Body of pancreas (tissue), 4 donors: ENCODE results near the gene SYNPR. TPM values are rescaled to one million over a fixed set of nuclear protein-coding genes. Genes with fewer than 3 reads are reported as not detected.

Experiments used
- ATAC-seq: fragments of 150-250 bp; one replicate; pipeline ENCODE4 v1.9.1; 2016
- DNase-seq, 4 donors: peaks; one replicate each; pipeline ENCODE4 v3.0.0-alpha.2; 2019
- H3K27ac ChIP-seq, 4 donors: fragments of 200-600 bp; sonication (generic); 1 replicate in 3 of 4; 2 replicates in 1 of 4; pipeline versions ENCODE4 v1.5.1 to v1.6.1; 2016 to 2019; ENCODE audit warnings: mild to moderate bottlenecking in 1 of 4, mixed read lengths in 1 of 4, moderate library complexity in 1 of 4
- H3K27me3 ChIP-seq, 2 donors: fragments of 200-600 bp; sonication (generic); one replicate each; pipeline ENCODE4 v1.6.0; 2016; ENCODE audit warnings: mild to moderate bottlenecking in 1 of 2
- H3K36me3 ChIP-seq, 2 donors: fragments of 200-600 bp; sonication (generic); replicated peaks in 1 of 2; 2 replicates each; pipeline ENCODE4 v1.5.1; 2016; ENCODE audit warnings: low read depth in 2 of 2; ENCODE audit not compliant: insufficient read depth in 1 of 2
- H3K4me1 ChIP-seq: fragments of 200-600 bp; sonication (generic); one replicate; pipeline ENCODE4 v1.6.0; 2016
- H3K4me3 ChIP-seq, 2 donors: fragments of 200-600 bp; sonication (generic); 1 replicate in 1 of 2; 2 replicates in 1 of 2; pipeline ENCODE4 v1.5.1; 2016 to 2019
- H3K9me3 ChIP-seq, 3 donors: fragments of 200-600 bp; sonication (generic); 1 replicate in 2 of 3; 2 replicates in 1 of 3; pipeline ENCODE4 v1.5.1; 2016
- POLR2A ChIP-seq, 3 donors: fragments of 450-650 bp; IDR thresholded peaks; one replicate each; pipeline ENCODE4 v1.6.1; 2016; ENCODE audit warnings: antibody characterized with exemption in 3 of 3, mild to moderate bottlenecking in 2 of 3
- WGBS, 2 donors: methylation state at CpG; one replicate each; pipeline ENCODE4 v1.1.5; 2017; 5-methylcytosine and 5-hydroxymethylcytosine counted together
- intact Hi-C: fragments of 100-400 bp; cut with DNase I; formaldehyde crosslinking; loops from one replicate; pipeline ENCODE4 v1.15.1; 2023
- total RNA-seq, 2 donors: library from RNA; depleted of rRNA; stranded (reverse); fragments of >200 nt; gene quantifications; one replicate each; pipeline ENCODE4 v1.1.0, GENCODE V29; 2016
- TF ChIP-seq, protein P1 (sequence below), 7 experiments: fragments of 450-650 bp in 4 of 7; fragments of 200-600 bp in 3 of 7; sonication (generic) in 3 of 7; IDR thresholded peaks; one replicate each; pipeline ENCODE4 v1.5.1; 2016 to 2019; ENCODE audit warnings: antibody characterized with exemption in 7 of 7

Gene SYNPR
- total RNA-seq, 2 donors from 2014 or later: 0.52 TPM; not detected in 1

DNA sequence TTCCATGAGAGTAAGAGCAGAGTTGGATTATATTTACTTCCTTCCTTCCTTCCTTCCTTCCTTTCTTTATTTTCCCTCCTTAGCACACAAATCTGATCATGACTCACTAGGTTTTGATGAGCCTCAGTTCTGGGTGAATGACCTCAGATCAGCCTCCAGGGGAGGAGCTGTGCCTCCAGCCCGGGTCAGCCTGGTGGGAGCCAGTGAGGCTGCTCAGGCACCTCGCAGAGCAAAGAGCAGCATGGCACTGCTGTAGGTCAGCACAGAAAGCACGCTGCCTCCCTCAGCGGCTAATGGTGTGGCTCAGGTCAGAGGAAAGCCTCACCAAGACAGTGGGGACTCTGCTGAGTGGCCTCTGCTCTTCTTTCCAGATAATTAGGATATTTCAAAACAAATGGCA is 108.5 kb downstream of the SYNPR start:
- intact Hi-C loops: no loop called here
- DNase-seq: no peak
- no peak overlapping the region for H3K4me3 ChIP-seq
- no peaks in the 10 kb centered on the region for H3K4me1 ChIP-seq
- 46 to 88% methylated on average over 2 to 4 of the region's 4 CpGs for WGBS, 2 donors
- TF ChIP-seq, protein P1, sequence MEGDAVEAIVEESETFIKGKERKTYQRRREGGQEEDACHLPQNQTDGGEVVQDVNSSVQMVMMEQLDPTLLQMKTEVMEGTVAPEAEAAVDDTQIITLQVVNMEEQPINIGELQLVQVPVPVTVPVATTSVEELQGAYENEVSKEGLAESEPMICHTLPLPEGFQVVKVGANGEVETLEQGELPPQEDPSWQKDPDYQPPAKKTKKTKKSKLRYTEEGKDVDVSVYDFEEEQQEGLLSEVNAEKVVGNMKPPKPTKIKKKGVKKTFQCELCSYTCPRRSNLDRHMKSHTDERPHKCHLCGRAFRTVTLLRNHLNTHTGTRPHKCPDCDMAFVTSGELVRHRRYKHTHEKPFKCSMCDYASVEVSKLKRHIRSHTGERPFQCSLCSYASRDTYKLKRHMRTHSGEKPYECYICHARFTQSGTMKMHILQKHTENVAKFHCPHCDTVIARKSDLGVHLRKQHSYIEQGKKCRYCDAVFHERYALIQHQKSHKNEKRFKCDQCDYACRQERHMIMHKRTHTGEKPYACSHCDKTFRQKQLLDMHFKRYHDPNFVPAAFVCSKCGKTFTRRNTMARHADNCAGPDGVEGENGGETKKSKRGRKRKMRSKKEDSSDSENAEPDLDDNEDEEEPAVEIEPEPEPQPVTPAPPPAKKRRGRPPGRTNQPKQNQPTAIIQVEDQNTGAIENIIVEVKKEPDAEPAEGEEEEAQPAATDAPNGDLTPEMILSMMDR (IDR thresholded peaks at IDR 0.05): no peak
- TF ChIP-seq POLR2A (IDR thresholded peaks at IDR 0.05): no peak
- H3K27ac ChIP-seq: no peak overlapping the region
- no peaks in the 10 kb centered on the region for H3K36me3 ChIP-seq
- H3K9me3 ChIP-seq: no peaks in the 10 kb centered on the region
- H3K27me3 ChIP-seq: no peaks in the 10 kb centered on the region
- ATAC-seq: no peak

DNA sequence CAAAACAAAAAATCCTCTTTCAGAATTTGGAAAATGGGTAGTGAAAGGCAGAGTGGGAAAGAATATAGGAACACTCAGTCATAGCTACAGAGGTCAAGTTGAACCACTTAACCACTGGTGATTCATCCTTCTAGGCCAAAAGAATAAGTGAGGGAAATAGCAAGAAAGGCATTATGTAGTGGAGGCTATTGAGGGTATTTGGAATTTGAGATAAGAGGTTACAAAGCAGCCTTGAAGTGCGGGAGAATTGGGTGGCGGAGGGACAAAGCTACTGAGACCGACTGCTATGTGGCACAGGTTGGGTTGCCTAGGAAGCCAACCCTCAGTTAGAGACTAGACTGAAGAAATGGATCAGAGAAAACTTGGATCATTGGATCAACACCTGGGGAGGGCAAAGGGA is 109.5 kb downstream of the SYNPR start:
- H3K4me3 ChIP-seq: no peak overlapping the region
- TF ChIP-seq, protein P1 (IDR thresholded peaks at IDR 0.05): no peak
- no peak for TF ChIP-seq POLR2A (IDR thresholded peaks at IDR 0.05)
- intact Hi-C loops: no loop called here
- no peaks in the 10 kb centered on the region for H3K4me1 ChIP-seq
- H3K36me3 ChIP-seq: no peaks in the 10 kb centered on the region
- DNase-seq (no peak), ATAC-seq (no peak)
- H3K27ac ChIP-seq: no peak overlapping the region
- H3K27me3 ChIP-seq: no peaks in the 10 kb centered on the region
- 69 to 79% methylated on average over 3 of the region's 3 CpGs for WGBS, 2 donors
- H3K9me3 ChIP-seq: no peaks in the 10 kb centered on the region

DNA sequence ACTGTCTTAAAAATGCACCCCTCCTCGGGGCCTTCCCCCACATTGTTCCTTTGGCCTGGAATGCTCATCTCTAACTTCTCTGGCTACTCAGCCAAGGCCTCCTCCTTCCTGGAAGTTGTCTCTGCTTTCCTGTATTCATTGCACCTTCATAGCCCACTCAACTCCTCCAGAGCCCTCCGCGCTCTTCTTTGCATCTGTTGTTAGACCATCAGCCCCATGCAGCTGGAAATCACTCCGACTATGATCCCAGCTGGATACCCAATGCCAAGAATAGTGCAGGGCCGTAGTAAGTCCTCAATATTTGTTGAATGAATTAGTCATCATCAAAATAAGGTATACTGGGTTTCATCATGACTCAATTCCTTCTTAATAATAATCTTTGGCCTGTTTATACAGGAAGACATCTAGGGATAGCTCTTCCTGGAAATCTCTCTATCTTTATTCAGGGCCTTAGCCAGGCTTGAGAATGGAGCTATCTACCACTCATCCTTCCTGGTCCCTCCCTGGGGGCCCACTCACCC is 112.7 kb downstream of the SYNPR start:
- WGBS, 2 donors: 66% methylated on average over 5 of the region's 5 CpGs
- H3K4me1 ChIP-seq: no peaks in the 10 kb centered on the region
- TF ChIP-seq POLR2A (IDR thresholded peaks at IDR 0.05): no peak
- TF ChIP-seq, protein P1 (IDR thresholded peaks at IDR 0.05): no peak
- no peaks in the 10 kb centered on the region for H3K27me3 ChIP-seq
- H3K4me3 ChIP-seq: no peak overlapping the region
- intact Hi-C loops: no loop called here
- H3K9me3 ChIP-seq: no peaks in the 10 kb centered on the region
- no peaks in the 10 kb centered on the region for H3K36me3 ChIP-seq
- DNase-seq: no peak
- no peak overlapping the region for H3K27ac ChIP-seq
- no peak for ATAC-seq

- Histone ChIP-seq H3K9me3 (no peaks in the 10 kb centered on the region), H3K27ac (no peak overlapping the region), H3K36me3 (no peaks in the 10 kb centered on the region), H3K4me1 (no peaks in the 10 kb centered on the region), H3K4me3 (no peak overlapping the region), H3K27me3 (no peaks in the 10 kb centered on the region)
- WGBS, 2 donors: 88% methylated on average over 4 of the region's 4 CpGs
- DNase-seq (no peak), ATAC-seq (no peak)
- TF ChIP-seq, protein P1 (IDR thresholded peaks at IDR 0.05): no peak
- TF ChIP-seq POLR2A (IDR thresholded peaks at IDR 0.05): no peak
- intact Hi-C loops: no loop called here
Observed at GRCh38 chr3:63395960-63396359, 117.9 kb downstream of the SYNPR start.

- TF ChIP-seq, protein P1 (IDR thresholded peaks at IDR 0.05): no peak
- no peak for TF ChIP-seq POLR2A (IDR thresholded peaks at IDR 0.05)
- intact Hi-C loops: no loop called here
- H3K9me3 ChIP-seq: no peaks in the 10 kb centered on the region
- no peaks in the 10 kb centered on the region for H3K36me3 ChIP-seq
- H3K4me1 ChIP-seq: no peaks in the 10 kb centered on the region
- 67 to 77% methylated on average over 6 of the region's 6 CpGs for WGBS, 2 donors
- no peak for DNase-seq
- ATAC-seq: no peak
- no peak overlapping the region for H3K4me3 ChIP-seq
- H3K27me3 ChIP-seq: no peaks in the 10 kb centered on the region
- no peak overlapping the region for H3K27ac ChIP-seq
Observed at GRCh38 chr3:63400246-63400860, 122.2 kb downstream of the SYNPR start.
